GM19238 (cell line): ENCODE measurements around the gene TCP11L1.

Experiments used
- DNase-seq: peaks from one replicate; pipeline ENCODE4 v3.0.0; 2011; ENCODE audit warnings: low spot score; ENCODE audit not compliant: insufficient read length

The TCP11L1 gene

DNA sequence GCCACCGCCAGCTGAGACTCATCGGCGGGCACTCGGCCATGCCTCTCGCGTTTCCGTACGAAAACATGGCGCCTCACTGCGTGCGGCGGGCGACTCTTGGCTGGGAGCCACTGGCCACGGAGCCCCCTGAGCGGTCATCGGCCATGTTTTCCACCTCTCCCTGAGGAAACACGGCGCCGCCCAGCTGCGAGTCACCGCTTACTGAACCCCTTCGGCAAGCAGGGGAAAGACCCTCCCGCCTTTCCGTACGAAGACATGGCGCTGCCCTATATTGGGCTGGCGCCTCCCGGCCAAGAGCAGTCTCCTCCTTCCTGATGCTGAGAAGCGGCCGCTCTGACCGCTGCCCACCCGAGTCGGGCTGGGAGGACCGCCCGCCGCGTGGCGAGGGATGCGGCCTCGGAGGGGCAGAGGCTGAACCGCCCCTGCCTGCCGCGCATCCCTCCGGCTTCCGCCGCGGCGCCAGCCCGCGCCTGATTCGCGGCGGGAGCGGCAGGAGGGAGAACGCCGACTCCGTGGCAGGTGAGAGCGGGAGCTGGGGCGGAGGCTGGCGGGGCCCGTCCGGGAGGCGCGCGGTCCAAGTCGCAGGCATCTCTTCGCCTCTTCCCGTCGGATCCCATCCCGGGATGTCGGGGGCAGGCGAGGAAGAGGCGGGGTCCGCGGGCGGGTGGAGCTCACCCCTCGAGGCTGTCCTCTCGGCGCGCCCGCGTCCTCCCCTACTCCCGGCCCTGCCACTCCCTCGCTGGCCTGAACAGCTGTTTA is at the start of gene TCP11L1:
Gene TCP11L1, plus strand, starts transcription at position 299 of the 759 bp plus-strand sequence. CDS start 4,202 bp downstream, outside the sequence.
- peak; percentile 77 for DNase-seq

- DNase-seq: no peak
These were observed 48.9 kb upstream of the TCP11L1 start for GRCh38 chr11:32990481-32990880.

DNA sequence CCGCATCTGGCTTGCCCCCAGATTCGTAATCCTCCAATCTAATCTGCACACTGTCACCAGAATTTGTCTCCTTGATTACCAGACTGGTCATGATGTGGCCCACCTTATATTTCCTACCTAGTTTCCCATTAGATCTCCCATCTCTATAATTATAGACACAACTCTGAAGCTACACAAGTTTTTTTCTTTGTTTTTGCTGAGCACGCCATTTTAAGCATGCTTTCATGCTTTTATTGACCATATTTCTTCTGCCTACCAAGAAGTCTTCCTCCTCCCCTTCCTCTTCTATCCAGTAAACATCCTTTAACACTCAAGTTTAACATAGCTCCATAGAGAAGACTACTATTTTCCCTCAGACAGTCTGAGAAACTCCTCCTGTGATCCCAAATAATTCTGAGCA is 47.9 kb upstream of the TCP11L1 start:
- no peak for DNase-seq

DNA sequence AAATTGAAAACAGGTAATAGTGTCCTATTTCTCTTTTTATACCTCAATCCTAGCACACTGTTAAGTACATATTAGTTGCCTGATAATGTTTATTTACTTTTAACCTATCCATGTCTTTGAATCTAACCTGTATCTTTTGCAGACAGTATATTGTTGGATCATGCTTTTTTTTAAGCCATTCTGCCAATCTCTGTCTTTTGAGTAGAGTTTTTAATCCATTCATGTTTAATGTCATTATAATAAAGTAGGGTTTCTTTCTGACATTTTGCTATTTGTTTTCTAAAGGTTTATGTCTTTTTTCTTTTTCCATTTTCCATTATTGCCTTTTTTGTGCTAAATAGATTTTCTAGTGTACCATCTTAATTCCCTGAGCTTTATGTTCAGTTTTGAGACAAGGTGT is 47.5 kb upstream of the TCP11L1 start:
- no peak for DNase-seq

DNA sequence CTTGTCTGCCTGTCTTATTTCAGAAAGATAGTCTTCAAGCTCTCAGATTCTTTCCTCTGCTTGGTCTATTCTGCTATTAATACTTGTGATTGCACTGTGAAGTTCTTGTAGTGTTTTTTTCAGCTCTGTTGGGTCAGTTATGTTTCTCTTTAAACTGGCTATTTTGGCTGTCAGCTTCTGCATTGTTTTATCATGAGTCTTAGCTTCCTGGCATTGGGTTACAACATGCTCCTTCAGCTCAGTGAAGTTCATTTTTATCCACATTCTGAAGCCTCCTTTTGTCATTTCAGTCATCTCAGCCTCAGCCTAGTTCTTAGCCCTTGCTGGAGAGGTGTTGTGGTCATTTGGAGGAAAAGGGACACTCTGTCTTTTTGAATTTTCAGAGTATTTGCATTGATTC is 39.2 kb upstream of the TCP11L1 start:
- no peak for DNase-seq

DNA sequence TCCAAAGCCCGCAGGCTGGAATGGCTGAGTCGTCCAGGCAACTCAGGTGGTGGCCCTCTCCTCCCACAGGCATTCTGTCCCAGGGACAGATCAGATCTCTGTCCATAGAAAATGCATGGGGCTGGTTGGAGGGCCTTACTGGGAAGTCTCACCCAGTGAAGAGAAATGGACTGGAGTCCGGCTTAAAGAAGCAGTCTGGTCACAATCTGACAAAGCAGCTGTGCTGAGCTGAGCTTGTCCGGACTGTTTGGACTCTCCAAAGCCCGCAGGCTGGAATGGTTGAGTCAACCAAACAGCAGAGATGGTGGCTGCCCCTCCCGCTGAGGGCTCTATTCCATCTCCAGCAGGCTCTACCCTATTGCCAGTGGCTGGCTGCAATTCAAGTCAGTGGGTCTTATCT is 38.1 kb upstream of the TCP11L1 start:
- DNase-seq: no peak

GRCh38 chr11:33001751-33002542 is 37.4 kb upstream of the TCP11L1 start:
- no peak for DNase-seq

GRCh38 chr11:33005175-33005574 is 34.2 kb upstream of the TCP11L1 start:
- DNase-seq: no peak

GRCh38 chr11:33006010-33006409 is 33.4 kb upstream of the TCP11L1 start:
- no peak for DNase-seq

DNA sequence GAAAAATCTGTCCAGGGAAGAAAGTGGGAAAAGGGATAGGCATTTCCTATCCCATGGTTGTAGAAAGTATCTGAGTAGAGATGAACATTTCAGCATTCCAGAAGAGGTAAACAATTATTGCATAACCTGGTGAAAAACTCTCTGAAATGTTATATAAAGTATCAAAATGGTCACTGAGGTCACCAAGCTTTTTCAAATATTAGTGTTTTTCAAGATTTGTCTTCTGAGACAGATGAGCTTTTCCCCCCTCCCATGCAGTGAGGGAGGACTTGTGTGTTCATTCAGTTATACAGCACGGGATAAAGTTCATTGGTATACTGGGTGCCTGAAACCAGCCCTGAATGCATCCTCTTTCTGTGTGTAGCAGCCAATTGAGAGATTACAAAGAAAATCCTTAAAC is 25.6 kb upstream of the TCP11L1 start:
- DNase-seq: no peak

DNA sequence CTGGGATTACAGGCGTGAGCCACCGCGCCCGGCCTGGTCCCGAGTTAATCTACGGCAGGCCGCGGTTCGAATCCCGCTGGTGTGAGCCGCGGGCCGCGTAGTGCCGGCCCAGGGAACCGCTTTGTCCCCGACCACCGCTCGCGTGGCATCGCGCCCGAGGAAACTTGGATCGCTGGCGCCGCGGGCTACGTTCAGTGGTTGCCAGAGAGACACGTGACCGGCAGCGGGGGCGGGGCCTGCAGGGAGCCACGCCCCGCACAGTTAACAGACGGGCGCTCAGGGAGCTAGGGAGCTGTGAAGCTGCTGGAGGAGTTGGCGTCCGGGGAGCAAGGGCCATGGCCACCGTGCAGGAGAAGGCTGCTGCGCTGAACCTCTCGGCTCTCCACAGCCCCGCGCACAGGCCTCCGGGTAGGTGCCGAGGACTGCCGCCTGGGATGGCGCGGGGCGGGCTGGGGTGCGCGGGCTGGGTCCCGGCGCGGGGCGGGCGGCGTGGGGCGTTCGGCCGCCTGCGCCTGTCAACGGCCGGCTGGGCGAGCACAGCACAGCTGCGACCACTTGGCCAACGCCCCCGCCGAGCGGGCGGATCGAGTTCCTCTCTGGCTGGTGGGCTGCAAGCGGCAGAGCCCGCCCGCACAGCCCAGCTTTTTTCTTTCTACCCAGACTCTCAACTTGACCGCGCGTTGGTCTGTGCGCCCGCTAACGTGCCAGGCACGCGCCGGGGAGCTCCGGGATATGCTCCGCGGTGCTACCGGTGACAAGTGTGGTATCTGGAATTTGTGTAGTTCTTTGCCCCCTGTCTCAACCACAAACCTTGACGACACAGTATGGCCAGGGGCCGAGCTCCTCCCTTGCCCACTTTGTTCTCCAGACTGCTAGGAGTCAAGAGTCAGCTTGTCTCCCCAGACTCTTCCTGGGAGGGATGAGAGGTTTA is 23.5 kb upstream of the TCP11L1 start, which contains the start of gene DEPDC7:
Gene DEPDC7, plus strand, starts transcription at position 258 of the 931 bp plus-strand sequence. Its CDS starts 78 bp downstream, at position 336.
- DNase-seq: peak; percentile 76

DNA sequence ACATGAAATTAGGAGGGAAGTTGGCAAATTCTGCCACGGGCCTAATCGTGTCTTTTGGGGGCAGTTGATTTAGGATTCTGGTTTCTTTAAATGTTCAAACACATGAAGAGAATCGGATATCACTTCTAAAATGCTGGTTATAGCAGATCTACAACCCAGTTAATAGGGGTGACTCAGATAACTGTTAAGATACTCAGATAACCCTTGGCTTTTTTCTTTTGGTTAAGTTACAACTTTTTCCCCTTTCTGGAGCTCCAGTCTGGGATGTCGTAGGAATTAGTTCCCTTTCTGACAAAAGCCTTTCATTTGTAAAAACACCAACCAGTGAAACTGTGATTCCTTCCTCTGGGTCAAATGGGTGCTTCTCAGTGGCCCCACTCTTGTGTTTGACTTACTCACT is 22.7 kb upstream of the TCP11L1 start:
- DNase-seq: no peak

GRCh38 chr11:33017478-33017877 is 21.9 kb upstream of the TCP11L1 start:
- no peak for DNase-seq

DNA sequence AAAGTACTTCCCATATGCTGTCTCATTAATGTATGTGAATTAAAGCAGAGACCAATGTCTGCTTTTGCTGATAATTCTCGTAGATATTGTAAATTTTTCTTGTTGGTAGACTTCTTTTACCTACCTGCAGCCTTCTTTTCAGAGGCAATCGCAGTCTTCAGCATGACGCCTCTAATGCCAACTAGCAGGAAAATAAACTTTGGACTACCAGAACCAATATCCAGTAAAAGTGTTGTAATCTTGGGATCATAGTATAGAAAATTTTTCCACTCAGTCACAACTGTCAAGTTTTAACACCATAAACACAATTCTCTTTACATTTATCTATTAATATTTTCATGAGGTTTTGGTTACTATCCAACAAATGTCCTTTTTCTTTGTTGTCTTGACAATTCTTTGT is 21.4 kb upstream of the TCP11L1 start:
- DNase-seq: no peak

- DNase-seq: no peak
These were observed 20.5 kb upstream of the TCP11L1 start for GRCh38 chr11:33018840-33019239.

- no peak for DNase-seq
These were observed 17.9 kb upstream of the TCP11L1 start for GRCh38 chr11:33021501-33021900.

DNA sequence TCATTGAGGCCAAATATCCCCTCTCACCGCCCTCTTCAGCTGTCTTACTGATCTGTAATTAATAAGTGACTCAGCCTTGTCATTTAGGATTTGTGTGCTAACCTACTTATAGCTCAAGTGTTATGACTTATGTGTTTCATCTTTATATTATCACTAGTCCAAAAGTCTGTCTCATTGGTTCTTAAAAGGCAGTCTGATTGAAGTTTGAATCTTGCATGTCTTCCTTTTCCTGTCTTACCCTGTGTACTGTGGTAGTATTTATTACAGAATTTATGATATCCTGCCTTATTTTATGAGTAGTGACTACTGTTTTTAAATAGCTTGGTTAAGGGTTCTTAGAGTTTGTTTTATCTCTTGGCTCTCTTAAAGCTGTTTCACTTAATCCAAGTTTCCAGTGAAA is 17.4 kb upstream of the TCP11L1 start:
- DNase-seq: no peak

DNA sequence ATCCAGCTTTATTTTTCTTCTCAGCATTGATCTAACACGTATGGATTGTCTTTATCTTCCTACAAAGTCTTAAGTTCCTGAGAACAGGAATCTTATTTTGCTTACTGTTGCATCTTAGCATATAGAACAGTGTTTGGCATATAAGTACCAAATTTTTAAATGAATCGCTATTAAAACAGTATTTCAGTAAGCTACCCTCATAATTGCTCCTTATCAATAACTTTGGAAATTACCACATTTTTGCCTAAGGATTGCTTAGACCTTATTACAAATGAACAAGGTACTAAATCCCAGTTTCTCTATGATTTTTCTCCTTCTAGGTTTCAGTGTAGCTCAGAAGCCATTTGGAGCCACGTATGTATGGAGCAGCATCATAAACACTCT is 14.0 kb upstream of the TCP11L1 start:
- DNase-seq: no peak

DNA sequence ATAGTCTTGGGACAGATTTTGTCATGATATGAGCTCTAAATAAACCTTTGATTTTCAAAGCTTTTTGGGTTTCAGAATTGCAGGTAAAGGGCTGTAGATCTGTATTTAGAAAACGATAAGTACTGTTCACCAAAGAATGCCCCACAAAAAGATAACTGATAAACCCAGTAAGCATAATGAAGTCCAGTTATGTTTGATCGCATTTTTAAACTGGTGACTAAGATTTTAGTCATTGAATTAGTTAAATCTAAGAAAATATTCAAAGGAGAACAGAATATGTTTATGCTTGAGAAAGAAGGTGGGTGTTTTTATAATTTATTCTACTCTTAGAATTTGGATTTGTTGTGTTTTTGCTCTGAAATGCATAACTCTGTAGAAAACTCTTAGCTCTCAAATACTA is 12.1 kb upstream of the TCP11L1 start:
- DNase-seq: no peak

DNA sequence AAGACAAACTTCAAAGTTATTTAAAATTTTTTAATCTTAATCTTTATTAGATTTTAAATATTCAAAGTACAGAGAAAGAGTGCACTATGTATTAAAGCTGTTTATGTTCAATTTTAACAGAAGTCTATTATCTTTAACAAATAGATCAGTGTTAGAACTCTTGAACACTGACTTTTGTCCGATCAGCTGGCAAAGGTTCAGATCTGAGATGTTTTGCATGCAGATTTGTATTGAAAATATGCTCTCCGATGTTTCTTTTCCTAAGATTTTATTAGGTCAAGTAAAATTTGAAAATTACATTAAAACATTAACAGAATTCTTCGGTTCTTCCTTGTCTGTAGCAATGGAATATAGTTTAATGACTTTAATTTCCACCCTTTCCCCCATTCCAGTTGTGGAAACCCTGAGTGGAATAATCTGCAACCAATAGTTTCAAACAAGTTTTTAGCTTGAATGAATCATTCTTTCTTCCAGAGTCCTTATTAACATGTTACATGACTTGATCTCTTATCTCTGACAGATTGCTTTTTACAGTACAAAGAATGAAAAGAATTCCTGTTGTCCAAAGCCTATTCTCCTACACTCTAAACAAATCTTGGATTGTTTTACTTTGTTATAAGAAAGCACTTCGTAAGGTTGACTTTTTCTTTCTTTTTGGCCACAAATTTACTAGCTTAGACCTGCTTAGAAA is 11.4 kb upstream of the TCP11L1 start:
- DNase-seq: no peak

- no peak for DNase-seq
These were observed 10.8 kb upstream of the TCP11L1 start for GRCh38 chr11:33028537-33028914.
